ENCODE measurements around the gene TNFSF10.
"Not testable (repeated sequence)": the region's sequence is repeated elsewhere in the genome, so short reads cannot be mapped to it uniquely, and the experiment has no call there.

Gene TNFSF10

DNA sequence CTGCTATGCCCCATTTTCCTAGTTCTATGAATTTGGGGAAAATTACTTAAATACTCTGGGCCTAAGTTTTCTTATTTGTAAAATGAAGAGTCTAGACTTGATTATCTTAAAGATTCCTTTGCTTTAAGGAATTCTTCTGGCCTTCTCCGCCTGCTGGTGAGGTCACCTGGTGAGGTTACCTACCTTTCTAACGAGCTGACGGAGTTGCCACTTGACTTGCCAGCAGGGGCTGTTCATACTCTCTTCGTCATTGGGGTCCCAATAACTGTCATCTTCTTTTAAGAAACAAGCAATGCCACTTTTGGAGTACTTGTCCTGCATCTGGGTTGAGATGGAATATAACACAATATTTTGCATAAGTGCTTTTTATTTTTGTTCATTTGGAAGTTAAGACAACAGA lies 8.6 kb downstream of the TNFSF10 start:
- DNase-seq (ENCODE audit: low read depth) = no peak
- H3K9me3 ChIP-seq (ENCODE audit: control insufficient read depth, low read length) = no peaks in the 10 kb centered on the region
- H3K36me3 ChIP-seq (ENCODE audit: control insufficient read depth, insufficient read depth, low read length, severe bottlenecking) = no peaks in the 10 kb centered on the region
- H3K27me3 ChIP-seq (replicated peaks; ENCODE audit: control insufficient read depth, insufficient read depth, low read length) = no peaks in the 10 kb centered on the region
- H3K4me1 ChIP-seq (ENCODE audit: control insufficient read depth, insufficient read depth, low read length) = peaks cover 16% of the 10 kb centered on the region
- H3K4me3 ChIP-seq (ENCODE audit: low read length) = no peak overlapping the region
- H3K9ac ChIP-seq (ENCODE audit: low read length) = no peak overlapping the region

DNA sequence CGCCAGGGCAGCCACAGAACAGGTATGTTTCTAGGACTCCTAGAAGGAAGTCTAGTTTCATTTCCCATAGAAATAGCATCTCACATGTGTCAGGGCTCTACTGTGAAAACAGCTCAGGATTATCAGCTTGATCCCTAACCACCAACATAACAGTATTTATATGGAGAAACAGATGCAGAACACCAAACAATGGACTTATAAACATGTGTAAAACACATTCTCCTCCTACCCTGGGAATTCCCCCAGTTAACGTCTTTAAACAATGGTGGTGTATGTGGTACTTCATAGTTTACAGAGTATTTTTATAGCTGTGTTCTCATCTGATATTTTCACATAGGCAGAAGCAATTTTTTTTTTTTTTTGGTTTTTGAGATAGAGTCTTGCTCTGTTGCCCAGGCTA lies 9.7 kb downstream of the TNFSF10 start:
- H3K4me1 ChIP-seq (ENCODE audit: control insufficient read depth, insufficient read depth, low read length) = peaks cover 11% of the 10 kb centered on the region
- H3K4me3 ChIP-seq (ENCODE audit: low read length) = no peak overlapping the region
- no peaks in the 10 kb centered on the region for H3K27me3 ChIP-seq (replicated peaks; ENCODE audit: control insufficient read depth, insufficient read depth, low read length)
- H3K36me3 ChIP-seq (ENCODE audit: control insufficient read depth, insufficient read depth, low read length, severe bottlenecking) = no peaks in the 10 kb centered on the region
- H3K9ac ChIP-seq (ENCODE audit: low read length) = no peak overlapping the region
- H3K9me3 ChIP-seq (ENCODE audit: control insufficient read depth, low read length) = no peaks in the 10 kb centered on the region
- DNase-seq (ENCODE audit: low read depth) = no peak

DNA sequence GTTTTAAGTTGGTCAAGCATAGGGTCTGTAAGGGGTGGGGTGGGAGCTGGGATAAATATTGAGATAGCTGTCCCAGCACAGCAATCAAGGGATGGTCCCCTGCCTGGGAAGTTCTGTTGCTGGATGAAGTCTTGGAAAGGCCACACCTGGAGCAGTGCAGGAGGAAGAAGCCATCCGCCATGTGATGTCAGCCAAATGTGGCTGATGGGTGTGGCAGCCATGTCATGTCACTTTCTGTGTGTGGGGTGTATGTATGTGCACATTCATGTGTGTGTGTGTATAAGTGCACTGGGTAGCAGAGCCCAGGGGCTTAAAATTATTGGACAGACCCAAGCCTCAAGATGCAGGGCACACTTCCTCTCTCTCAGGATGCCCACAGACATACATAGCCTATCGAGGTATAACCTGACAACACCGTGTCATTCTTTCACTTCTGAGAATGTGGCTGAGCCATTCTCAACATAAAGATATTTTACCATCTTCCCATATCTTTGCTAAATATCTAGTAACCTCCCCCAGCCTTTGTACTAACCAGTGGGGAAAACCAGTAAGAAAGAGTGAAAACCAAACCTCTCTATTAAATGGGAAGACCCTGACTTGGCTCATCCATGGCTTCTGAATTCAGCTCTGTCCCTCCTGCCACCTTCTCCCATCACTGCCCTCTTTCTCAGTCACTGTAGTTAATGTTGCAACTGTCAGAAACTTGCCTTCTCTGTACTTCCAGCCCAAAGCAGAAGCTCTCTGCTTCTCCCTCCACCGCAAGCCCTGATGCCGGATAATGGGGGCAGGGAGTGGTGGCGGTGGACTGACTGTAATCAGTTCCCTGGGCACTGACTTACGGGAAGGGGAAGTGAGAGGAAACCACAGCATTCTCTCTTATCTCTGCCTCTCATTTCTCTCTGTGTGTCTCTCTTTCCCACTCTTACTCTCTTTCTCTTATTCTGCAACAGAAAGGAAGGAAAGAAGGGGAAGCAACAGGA lies 11.2 kb downstream of the TNFSF10 start:
- H3K4me1 ChIP-seq (ENCODE audit: control insufficient read depth, insufficient read depth, low read length) = peaks cover 9% of the 10 kb centered on the region
- no peaks in the 10 kb centered on the region for H3K36me3 ChIP-seq (ENCODE audit: control insufficient read depth, insufficient read depth, low read length, severe bottlenecking)
- H3K4me3 ChIP-seq (ENCODE audit: low read length) = no peak overlapping the region
- H3K9me3 ChIP-seq (ENCODE audit: control insufficient read depth, low read length) = no peaks in the 10 kb centered on the region
- no peak overlapping the region for H3K9ac ChIP-seq (ENCODE audit: low read length)
- H3K27me3 ChIP-seq (replicated peaks; ENCODE audit: control insufficient read depth, insufficient read depth, low read length) = no peaks in the 10 kb centered on the region
- DNase-seq (ENCODE audit: low read depth) = no peak

DNA sequence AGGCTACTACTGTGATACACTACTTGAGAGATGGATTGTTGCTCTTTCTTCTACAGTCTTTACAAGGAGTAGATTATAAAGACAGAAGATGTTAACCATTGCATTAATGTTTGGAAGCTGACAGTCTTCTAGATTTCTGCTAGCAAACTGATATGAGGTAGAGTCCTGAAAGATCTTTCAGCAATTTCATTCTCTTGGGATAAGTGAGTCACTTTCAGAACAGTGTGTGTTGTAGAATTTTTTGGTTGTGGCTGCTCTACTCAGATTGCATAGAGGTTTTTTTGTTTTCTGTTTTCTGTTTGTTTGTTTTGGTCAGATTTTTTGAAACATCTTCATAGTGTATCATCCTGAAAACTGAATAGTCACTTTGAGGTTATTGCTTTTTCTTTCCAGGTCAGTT lies 17.1 kb downstream of the TNFSF10 start:
- no peaks in the 10 kb centered on the region for H3K27me3 ChIP-seq (replicated peaks; ENCODE audit: control insufficient read depth, insufficient read depth, low read length)
- no peak overlapping the region for H3K4me3 ChIP-seq (ENCODE audit: low read length)
- DNase-seq (ENCODE audit: low read depth) = no peak

DNA sequence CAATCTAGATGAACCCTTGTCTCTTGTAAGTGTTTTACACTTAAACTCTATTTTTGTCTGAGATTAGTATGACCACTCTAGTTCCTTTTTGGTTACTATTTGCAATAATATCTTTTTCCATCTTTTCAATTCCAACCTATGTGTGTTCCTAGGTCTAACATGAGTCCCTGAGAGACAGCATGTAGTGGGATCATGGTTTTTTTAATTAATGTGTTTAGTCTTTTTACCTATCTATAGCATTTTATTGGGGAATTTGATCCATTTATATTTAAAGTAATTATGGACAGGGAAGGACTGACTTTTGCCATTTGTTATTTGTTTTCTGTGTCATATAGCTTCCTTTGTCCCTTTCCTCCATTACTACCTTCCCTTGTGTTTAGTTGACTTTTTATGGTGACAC lies 21.7 kb downstream of the TNFSF10 start:
- no peaks in the 10 kb centered on the region for H3K27me3 ChIP-seq (replicated peaks; ENCODE audit: control insufficient read depth, insufficient read depth, low read length)
- H3K9me3 ChIP-seq (ENCODE audit: control insufficient read depth, low read length) = peaks cover 7% of the 10 kb centered on the region
- H3K4me3 ChIP-seq (ENCODE audit: low read length) = no peak overlapping the region
- no peaks in the 10 kb centered on the region for H3K36me3 ChIP-seq (ENCODE audit: control insufficient read depth, insufficient read depth, low read length, severe bottlenecking)
- no peak for DNase-seq (ENCODE audit: low read depth)
- H3K4me1 ChIP-seq (ENCODE audit: control insufficient read depth, insufficient read depth, low read length) = no peaks in the 10 kb centered on the region
- H3K9ac ChIP-seq (ENCODE audit: low read length) = no peak overlapping the region

More for the DNA sequence above, 17.1 kb downstream of the TNFSF10 start:
- no peaks in the 10 kb centered on the region for H3K4me1 ChIP-seq (ENCODE audit: control insufficient read depth, insufficient read depth, low read length)
- H3K9ac ChIP-seq (ENCODE audit: low read length) = no peak overlapping the region
- peaks cover 6% of the 10 kb centered on the region for H3K9me3 ChIP-seq (ENCODE audit: control insufficient read depth, low read length)
- no peaks in the 10 kb centered on the region for H3K36me3 ChIP-seq (ENCODE audit: control insufficient read depth, insufficient read depth, low read length, severe bottlenecking)

DNA sequence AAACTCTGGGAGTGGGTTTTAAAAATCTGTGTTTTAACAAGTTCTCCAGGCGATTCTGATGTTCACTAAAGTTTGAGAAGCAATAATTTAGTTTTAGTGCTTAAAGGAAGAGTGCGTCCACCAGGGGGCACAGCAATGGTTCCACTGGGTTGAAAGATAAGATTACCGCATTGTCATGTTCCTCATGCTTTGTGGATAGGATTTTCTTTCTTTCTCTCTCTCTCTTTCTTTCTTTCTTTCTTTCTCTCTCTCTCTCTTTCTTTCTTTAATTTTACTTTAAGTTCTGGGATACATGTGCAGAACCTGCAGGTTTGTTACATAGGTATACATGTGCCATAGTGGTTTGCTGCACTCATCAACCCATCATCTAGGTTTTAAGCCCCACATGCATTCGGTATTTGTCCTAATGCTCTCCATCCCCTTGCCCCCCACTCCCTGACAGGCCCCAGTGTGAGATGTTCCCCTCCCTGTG lies 33.0 kb downstream of the TNFSF10 start:
- peak; percentile 92 for DNase-seq (ENCODE audit: low read depth)

DNA sequence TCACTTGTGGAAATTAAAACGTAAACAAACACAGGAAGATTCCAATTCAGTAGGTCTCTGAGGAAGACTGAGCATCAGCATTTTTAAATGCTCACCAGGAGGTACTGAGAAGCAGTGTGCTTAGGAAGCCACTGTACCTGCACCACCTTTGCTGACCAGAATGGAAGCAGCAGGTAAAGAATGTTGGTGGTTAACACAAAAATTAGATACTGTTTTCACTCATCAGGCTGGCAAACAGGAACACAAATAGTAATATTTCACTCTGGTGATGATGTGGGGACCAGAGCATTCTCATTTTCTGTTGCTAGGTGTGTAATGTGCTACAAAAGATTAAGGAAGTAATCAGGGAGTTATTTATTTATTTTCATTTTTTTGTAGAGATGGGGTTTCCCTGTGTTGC lies 45.1 kb downstream of the TNFSF10 start:
- no peak for DNase-seq (ENCODE audit: low read depth)
- Histone ChIP-seq H3K4me3 (ENCODE audit: low read length) (no peak overlapping the region), H3K36me3 (ENCODE audit: control insufficient read depth, insufficient read depth, low read length, severe bottlenecking) (no peaks in the 10 kb centered on the region), H3K9ac (ENCODE audit: low read length) (no peak overlapping the region), H3K9me3 (ENCODE audit: control insufficient read depth, low read length) (no peaks in the 10 kb centered on the region), H3K4me1 (ENCODE audit: control insufficient read depth, insufficient read depth, low read length) (no peaks in the 10 kb centered on the region), H3K27me3 (replicated peaks; ENCODE audit: control insufficient read depth, insufficient read depth, low read length) (no peaks in the 10 kb centered on the region)

More for the DNA sequence above, 33.0 kb downstream of the TNFSF10 start:
- not testable (repeated sequence) for H3K9ac ChIP-seq (ENCODE audit: low read length); H3K9me3 ChIP-seq (ENCODE audit: control insufficient read depth, low read length); H3K36me3 ChIP-seq (ENCODE audit: control insufficient read depth, insufficient read depth, low read length, severe bottlenecking); H3K27me3 ChIP-seq (replicated peaks; ENCODE audit: control insufficient read depth, insufficient read depth, low read length); H3K4me1 ChIP-seq (ENCODE audit: control insufficient read depth, insufficient read depth, low read length); H3K4me3 ChIP-seq (ENCODE audit: low read length)

DNA sequence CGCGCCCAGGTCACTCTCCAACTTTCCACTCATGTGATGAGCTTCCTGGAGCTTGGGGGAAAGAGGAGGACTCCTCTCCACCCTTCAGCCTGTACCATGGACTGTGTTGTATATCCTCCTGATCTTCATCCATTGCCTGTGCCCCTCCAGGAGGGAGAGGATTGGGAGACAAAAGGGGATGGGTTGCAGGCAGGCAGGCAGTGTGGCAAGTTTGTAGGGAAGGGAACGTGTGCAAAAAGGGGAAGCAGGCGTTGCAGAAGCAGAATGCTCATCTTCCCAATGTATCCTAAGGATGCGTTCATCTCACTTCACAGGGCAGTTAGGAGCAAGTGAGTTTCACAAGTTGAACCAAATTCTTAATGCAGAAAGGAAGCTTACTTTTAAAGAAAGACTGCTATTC lies 46.9 kb downstream of the TNFSF10 start:
- DNase-seq (ENCODE audit: low read depth) = no peak
- H3K9me3 ChIP-seq (ENCODE audit: control insufficient read depth, low read length) = peaks cover 7% of the 10 kb centered on the region
- peak overlapping the region; percentile 83 for H3K4me3 ChIP-seq (ENCODE audit: low read length)
- peak overlapping the region; percentile 67 for H3K9ac ChIP-seq (ENCODE audit: low read length)
- no peaks in the 10 kb centered on the region for H3K36me3 ChIP-seq (ENCODE audit: control insufficient read depth, insufficient read depth, low read length, severe bottlenecking)
- H3K4me1 ChIP-seq (ENCODE audit: control insufficient read depth, insufficient read depth, low read length) = no peaks in the 10 kb centered on the region
- H3K27me3 ChIP-seq (replicated peaks; ENCODE audit: control insufficient read depth, insufficient read depth, low read length) = no peaks in the 10 kb centered on the region

DNA sequence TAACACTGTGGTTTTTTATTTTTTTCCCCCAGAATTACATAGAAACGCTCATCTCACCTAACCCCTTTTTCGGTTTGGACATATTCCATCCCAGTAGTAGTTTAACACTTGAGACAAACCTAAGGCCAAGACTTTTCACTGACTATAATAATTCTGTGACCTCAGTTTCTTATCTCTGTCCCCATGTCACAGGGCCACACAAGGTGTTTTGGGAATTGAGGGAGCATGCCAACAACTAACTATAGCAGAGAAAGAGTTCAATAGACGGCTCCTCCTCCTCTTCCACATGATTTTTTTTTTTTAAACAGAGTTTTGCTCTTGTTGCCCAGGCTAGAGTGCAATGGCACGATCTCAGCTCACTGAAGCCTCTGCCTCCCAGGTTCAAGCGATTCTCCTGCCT lies 47.5 kb downstream of the TNFSF10 start:
- no peaks in the 10 kb centered on the region for H3K36me3 ChIP-seq (ENCODE audit: control insufficient read depth, insufficient read depth, low read length, severe bottlenecking)
- no peak for DNase-seq (ENCODE audit: low read depth)
- H3K4me1 ChIP-seq (ENCODE audit: control insufficient read depth, insufficient read depth, low read length) = no peaks in the 10 kb centered on the region
- H3K9ac ChIP-seq (ENCODE audit: low read length) = no peak overlapping the region
- no peaks in the 10 kb centered on the region for H3K27me3 ChIP-seq (replicated peaks; ENCODE audit: control insufficient read depth, insufficient read depth, low read length)
- H3K4me3 ChIP-seq (ENCODE audit: low read length) = no peak overlapping the region
- H3K9me3 ChIP-seq (ENCODE audit: control insufficient read depth, low read length) = peaks cover 7% of the 10 kb centered on the region

DNA sequence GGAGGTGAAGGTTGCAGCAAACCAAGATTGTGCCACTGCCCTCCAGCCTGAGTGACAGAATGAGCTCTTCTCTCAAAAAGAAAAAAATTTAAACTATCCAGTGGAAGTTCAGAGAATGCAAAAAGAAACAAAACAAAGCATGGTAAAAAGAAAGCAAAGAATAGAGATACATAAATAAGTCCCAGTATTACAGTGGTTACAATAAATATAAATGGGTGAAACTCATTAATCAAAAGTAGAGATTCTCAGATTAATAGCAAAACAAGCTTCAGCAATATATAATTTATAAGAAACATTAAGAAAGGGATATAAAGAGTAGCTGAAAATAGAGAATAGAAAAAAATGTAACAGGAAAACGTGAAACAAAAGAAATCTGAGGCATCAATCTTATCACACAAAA lies 51.3 kb downstream of the TNFSF10 start:
- H3K9ac ChIP-seq (ENCODE audit: low read length) = no peak overlapping the region
- H3K4me1 ChIP-seq (ENCODE audit: control insufficient read depth, insufficient read depth, low read length) = peaks cover 5% of the 10 kb centered on the region
- no peak for DNase-seq (ENCODE audit: low read depth)
- peaks cover 7% of the 10 kb centered on the region for H3K9me3 ChIP-seq (ENCODE audit: control insufficient read depth, low read length)
- H3K4me3 ChIP-seq (ENCODE audit: low read length) = no peak overlapping the region
- H3K36me3 ChIP-seq (ENCODE audit: control insufficient read depth, insufficient read depth, low read length, severe bottlenecking) = no peaks in the 10 kb centered on the region
- H3K27me3 ChIP-seq (replicated peaks; ENCODE audit: control insufficient read depth, insufficient read depth, low read length) = no peaks in the 10 kb centered on the region

DNA sequence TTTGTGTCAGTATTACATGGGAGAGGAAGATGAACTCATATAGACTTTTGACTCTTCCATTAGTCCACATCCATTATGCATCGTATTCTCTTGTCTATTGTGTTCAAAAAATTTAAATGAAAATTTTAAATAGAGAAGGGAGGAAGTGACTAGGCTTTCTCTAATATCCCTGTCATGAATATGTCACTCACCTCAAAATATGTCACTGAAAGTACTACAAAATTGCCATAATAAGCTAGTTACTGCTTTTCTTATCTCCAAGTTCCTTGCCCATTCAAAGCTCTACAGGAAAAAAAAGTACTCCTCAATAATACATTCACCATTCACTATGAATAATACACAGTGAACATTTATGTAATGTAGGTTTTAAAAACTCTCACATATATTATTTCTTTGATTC lies 52.6 kb downstream of the TNFSF10 start:
- Histone ChIP-seq H3K4me1 (ENCODE audit: control insufficient read depth, insufficient read depth, low read length) (peaks cover 8% of the 10 kb centered on the region), H3K4me3 (ENCODE audit: low read length) (no peak overlapping the region), H3K27me3 (replicated peaks; ENCODE audit: control insufficient read depth, insufficient read depth, low read length) (no peaks in the 10 kb centered on the region), H3K9ac (ENCODE audit: low read length) (no peak overlapping the region), H3K9me3 (ENCODE audit: control insufficient read depth, low read length) (peaks cover 7% of the 10 kb centered on the region), H3K36me3 (ENCODE audit: control insufficient read depth, insufficient read depth, low read length, severe bottlenecking) (no peaks in the 10 kb centered on the region)
- DNase-seq (ENCODE audit: low read depth) = no peak

Measured in adipocyte (in vitro differentiated cells).